CD14-positive monocyte (primary cell): Measurements from ENCODE around the gene CDK6. TPM values are rescaled to one million over a fixed set of nuclear protein-coding genes. Genes with fewer than 3 reads are reported as not detected.

Experiments used
- DNase-seq, 3 donors: peaks; one replicate each; pipeline ENCODE4 v3.0.0-alpha.2; 2011 to 2022
- H2AFZ ChIP-seq: 2 replicates; pipeline ENCODE4 v1.6.0; 2012; ENCODE audit warnings: mild to moderate bottlenecking, low read depth, low read length, inconsistent platforms; ENCODE audit not compliant: insufficient read depth, poor library complexity, severe bottlenecking
- H3K27ac ChIP-seq, 2 donors: 1 replicate in 1 of 2; 2 replicates in 1 of 2; pipeline ENCODE4 v1.5.1; 2012 to 2013; ENCODE audit warnings: low read length in 2 of 2, control low read depth in 1 of 2, inconsistent platforms in 1 of 2, low read depth in 1 of 2, mild to moderate bottlenecking in 1 of 2
- H3K27me3 ChIP-seq, 2 donors: one replicate each; pipeline versions ENCODE4 v1.6.0 to v1.6.1; 2011 to 2013; ENCODE audit warnings: low read length in 2 of 2; ENCODE audit not compliant: control insufficient read depth in 2 of 2, insufficient read depth in 2 of 2
- H3K36me3 ChIP-seq, 2 donors: replicated peaks in 1 of 2; 1 replicate in 1 of 2; 2 replicates in 1 of 2; pipeline versions ENCODE4 v1.5.1 to v1.6.1; 2012 to 2013; ENCODE audit warnings: low read length in 2 of 2, control low read depth in 1 of 2, inconsistent platforms in 1 of 2, mild to moderate bottlenecking in 1 of 2; ENCODE audit not compliant: insufficient read depth in 2 of 2, control insufficient read depth in 1 of 2
- H3K4me1 ChIP-seq, 2 donors: 1 replicate in 1 of 2; 2 replicates in 1 of 2; pipeline versions ENCODE4 v1.5.1 to v1.6.1; 2012 to 2013; ENCODE audit warnings: low read length in 2 of 2, control low read depth in 1 of 2, inconsistent platforms in 1 of 2, mild to moderate bottlenecking in 1 of 2, moderate library complexity in 1 of 2; ENCODE audit not compliant: insufficient read depth in 2 of 2, control insufficient read depth in 1 of 2
- H3K4me2 ChIP-seq: replicated peaks from 2 replicates; pipeline ENCODE3; 2012; ENCODE audit warnings: low read length, moderate library complexity, mild to moderate bottlenecking; ENCODE audit not compliant: poor library complexity, severe bottlenecking; ENCODE audit errors: extremely low read depth
- H3K4me3 ChIP-seq, 3 experiments: fragments of 200-600 bp in 1 of 3; sonication (generic) in 1 of 3; replicated peaks in 1 of 3; 1 replicate in 2 of 3; 2 replicates in 1 of 3; pipeline ENCODE4 v1.5.1; 2011 to 2013; ENCODE audit warnings: low read length in 3 of 3, mild to moderate bottlenecking in 3 of 3, control low read depth in 2 of 3, low read depth in 2 of 3, inconsistent platforms in 1 of 3, moderate library complexity in 1 of 3
- H3K79me2 ChIP-seq: 2 replicates; pipeline ENCODE4 v1.6.0; 2012; ENCODE audit warnings: mild to moderate bottlenecking, control low read depth, inconsistent platforms, low read length, moderate library complexity; ENCODE audit not compliant: insufficient read depth
- H3K9ac ChIP-seq: 2 replicates; pipeline ENCODE4 v1.6.0; 2017; ENCODE audit warnings: low read length, mild to moderate bottlenecking; ENCODE audit not compliant: insufficient read depth, poor library complexity, severe bottlenecking
- H3K9me3 ChIP-seq, 2 donors: replicated peaks in 1 of 2; 1 replicate in 1 of 2; 2 replicates in 1 of 2; pipeline versions ENCODE4 v1.5.1 to v1.6.1; 2012 to 2013; ENCODE audit warnings: low read length in 2 of 2, control low read depth in 1 of 2; ENCODE audit not compliant: control insufficient read depth in 1 of 2, insufficient read depth in 1 of 2
- H4K20me1 ChIP-seq: 2 replicates; pipeline ENCODE4 v1.6.0; 2012; ENCODE audit warnings: mild to moderate bottlenecking, low read length, control low read depth, moderate library complexity; ENCODE audit not compliant: insufficient read depth
- H3K27ac Mint-ChIP-seq, 7 donors: one replicate each; pipeline ENCODE4 v1.8.0; 2020; ENCODE audit warnings: mild to moderate bottlenecking in 7 of 7, mixed read lengths in 7 of 7, moderate library complexity in 6 of 7, inconsistent platforms in 2 of 7
- H3K27me3 Mint-ChIP-seq, 3 donors: one replicate each; pipeline ENCODE4 v1.8.0; 2021 to 2022; ENCODE audit warnings: low read depth in 3 of 3, mild to moderate bottlenecking in 3 of 3, mixed read lengths in 3 of 3, moderate library complexity in 3 of 3, inconsistent platforms in 1 of 3
- H3K36me3 Mint-ChIP-seq, 2 donors: one replicate each; pipeline ENCODE4 v1.8.0; 2020; ENCODE audit warnings: mixed read lengths in 2 of 2, inconsistent platforms in 1 of 2, mild to moderate bottlenecking in 1 of 2
- H3K4me1 Mint-ChIP-seq: one replicate; pipeline ENCODE4 v1.8.0; 2020; ENCODE audit warnings: mild to moderate bottlenecking, mixed read lengths
- H3K4me3 Mint-ChIP-seq, 2 donors: one replicate each; pipeline ENCODE4 v1.8.0; 2020; ENCODE audit warnings: mild to moderate bottlenecking in 2 of 2, mixed read lengths in 2 of 2, moderate library complexity in 1 of 2
- H3K9me3 Mint-ChIP-seq, 7 donors: one replicate each; pipeline ENCODE4 v1.8.0; 2020 to 2022; ENCODE audit warnings: mixed read lengths in 7 of 7, mild to moderate bottlenecking in 6 of 7, moderate library complexity in 6 of 7, inconsistent platforms in 2 of 7
- WGBS: methylation state at CpG from one replicate; pipeline ENCODE4 v1.1.5; 2013; ENCODE audit warnings: missing lambda C conversion rate; ENCODE audit not compliant: insufficient coverage; 5-methylcytosine and 5-hydroxymethylcytosine counted together
- intact Hi-C, 2 donors: fragments of 100-400 bp; cut with micrococcal nuclease; formaldehyde crosslinking; loops; one replicate each; pipeline versions ENCODE4 v1.15.0 to v1.15.1; 2023
- polyA plus RNA-seq, 3 donors: library from polyadenylated mRNA; depleted of rRNA in 1 of 3; unstranded in 2 of 3; stranded (reverse) in 1 of 3; fragments of 300-500 nt in 2 of 3; fragments of >200 nt in 1 of 3; fragmentation: Illumina TruSeq in 2 of 3; gene quantifications; 1 replicate in 2 of 3; 2 replicates in 1 of 3; pipeline ENCODE4 v1.2.3, GENCODE V29; 2012 to 2021
- TF ChIP-seq, protein P1 (sequence below): fragments of 200-600 bp; IDR thresholded peaks from one replicate; pipeline ENCODE4 v1.8.0; 2022; ENCODE audit warnings: antibody characterized with exemption, mild to moderate bottlenecking

The CDK6 gene
- polyA plus RNA-seq, 3 donors = 3.4 to 4.3 (median 3.8) TPM

- Histone ChIP-seq H3K4me1 (peaks cover 2 to 4% of the 10 kb centered on the region in 2 donors), H3K79me2 (no peaks in the 10 kb centered on the region), H3K4me3 (no peak overlapping the region), H3K27ac (no peak overlapping the region), H3K9me3 (no peaks in the 10 kb centered on the region), H3K9ac (no peak overlapping the region), H3K4me2 (no peak overlapping the region), H2AFZ (no peak overlapping the region), H3K27me3 (no peaks in the 10 kb centered on the region), H4K20me1 (no peaks in the 10 kb centered on the region), H3K36me3 (no peaks in the 10 kb centered on the region)
- H3K36me3 Mint-ChIP-seq = no peaks in the 10 kb centered on the region
- H3K9me3 Mint-ChIP-seq = no peaks in the 10 kb centered on the region
- DNase-seq = peak in 1 of 3 donors; percentile 5
- H3K4me1 Mint-ChIP-seq = peaks cover 17% of the 10 kb centered on the region
- no peaks in the 10 kb centered on the region for H3K27me3 Mint-ChIP-seq
- TF ChIP-seq, protein P1, sequence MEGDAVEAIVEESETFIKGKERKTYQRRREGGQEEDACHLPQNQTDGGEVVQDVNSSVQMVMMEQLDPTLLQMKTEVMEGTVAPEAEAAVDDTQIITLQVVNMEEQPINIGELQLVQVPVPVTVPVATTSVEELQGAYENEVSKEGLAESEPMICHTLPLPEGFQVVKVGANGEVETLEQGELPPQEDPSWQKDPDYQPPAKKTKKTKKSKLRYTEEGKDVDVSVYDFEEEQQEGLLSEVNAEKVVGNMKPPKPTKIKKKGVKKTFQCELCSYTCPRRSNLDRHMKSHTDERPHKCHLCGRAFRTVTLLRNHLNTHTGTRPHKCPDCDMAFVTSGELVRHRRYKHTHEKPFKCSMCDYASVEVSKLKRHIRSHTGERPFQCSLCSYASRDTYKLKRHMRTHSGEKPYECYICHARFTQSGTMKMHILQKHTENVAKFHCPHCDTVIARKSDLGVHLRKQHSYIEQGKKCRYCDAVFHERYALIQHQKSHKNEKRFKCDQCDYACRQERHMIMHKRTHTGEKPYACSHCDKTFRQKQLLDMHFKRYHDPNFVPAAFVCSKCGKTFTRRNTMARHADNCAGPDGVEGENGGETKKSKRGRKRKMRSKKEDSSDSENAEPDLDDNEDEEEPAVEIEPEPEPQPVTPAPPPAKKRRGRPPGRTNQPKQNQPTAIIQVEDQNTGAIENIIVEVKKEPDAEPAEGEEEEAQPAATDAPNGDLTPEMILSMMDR = no peak
- intact Hi-C loops = no loop called here
- 73% methylated on average over 4 of the region's 5 CpGs for WGBS
- H3K27ac Mint-ChIP-seq = peak overlapping the region in 2 of 7 donors; percentile 26 to 59
- no peak overlapping the region for H3K4me3 Mint-ChIP-seq
Measured at GRCh38 chr7:92681633-92682032, 154.7 kb downstream of the CDK6 start.

- TF ChIP-seq, protein P1 = no peak
- H3K27ac Mint-ChIP-seq = no peak overlapping the region
- H3K9me3 Mint-ChIP-seq = no peaks in the 10 kb centered on the region
- Histone ChIP-seq H3K27ac (no peak overlapping the region), H3K9me3 (no peaks in the 10 kb centered on the region), H2AFZ (no peak overlapping the region), H3K4me1 (peaks cover 2 to 4% of the 10 kb centered on the region in 2 donors), H3K9ac (no peak overlapping the region), H3K4me3 (no peak overlapping the region), H3K4me2 (no peak overlapping the region), H3K27me3 (no peaks in the 10 kb centered on the region), H3K36me3 (no peaks in the 10 kb centered on the region), H3K79me2 (no peaks in the 10 kb centered on the region), H4K20me1 (no peaks in the 10 kb centered on the region)
- H3K27me3 Mint-ChIP-seq = no peaks in the 10 kb centered on the region
- peaks cover 17% of the 10 kb centered on the region for H3K4me1 Mint-ChIP-seq
- H3K36me3 Mint-ChIP-seq = peaks cover 0 to 1% of the 10 kb centered on the region in 2 donors
- WGBS = no CpG with 5 or more reads among the region's 1 CpG
- H3K4me3 Mint-ChIP-seq = no peak overlapping the region
- DNase-seq = no peak
- intact Hi-C loops = no loop called here
Measured at GRCh38 chr7:92680442-92680841, 155.9 kb downstream of the CDK6 start.
